HEK293 (cell line): Measurements from ENCODE around the gene EMP1.

ENCODE experiments used
- CTCF ChIP-seq: fragments of 450-650 bp; formaldehyde crosslinking; IDR thresholded peaks from 2 replicates; pipeline ENCODE4 v1.5.1; 2016; ENCODE audit warnings: missing biosample characterization, missing genetic modification characterization
- ZBTB44 ChIP-seq: fragments of 450-650 bp; IDR thresholded peaks from 2 replicates; pipeline ENCODE4 v1.5.1; 2018; ENCODE audit warnings: missing biosample characterization, mild to moderate bottlenecking, missing genetic modification characterization
- ZFP3 ChIP-seq: fragments of 450-650 bp; formaldehyde crosslinking; IDR thresholded peaks from 2 replicates; pipeline ENCODE4 v1.5.1; 2016; ENCODE audit warnings: low read depth, missing biosample characterization, missing genetic modification characterization
- ZNF274 ChIP-seq, 2 experiments: fragments of 200-500 bp in 1 of 2; fragments of 450-650 bp in 1 of 2; sonication (Bioruptor generic) in 1 of 2; formaldehyde crosslinking in 1 of 2; IDR thresholded peaks; 2 replicates each; pipeline versions ENCODE4 v1.5.1 to v1.6.1; 2014 to 2016; ENCODE audit warnings: borderline replicate concordance in 1 of 2, inconsistent platforms in 1 of 2, low read length in 1 of 2, missing biosample characterization in 1 of 2, missing genetic modification characterization in 1 of 2

- TF ChIP-seq CTCF (tag by site-specific recombination) (no peak), ZBTB44 (tag by site-specific recombination) (no peak), ZNF274 (IDR thresholded peaks at IDR 0.05; ENCODE audit: low read length) (no peak), ZNF274 (tag by site-specific recombination; IDR thresholded peaks at IDR 0.05; ENCODE audit: borderline replicate concordance) (no peak), ZFP3 (tag by site-specific recombination) (no peak)
These were observed 3.1 kb downstream of the EMP1 start for GRCh38 chr12:13199592-13199991.
